Panc1 (cell line): ENCODE data around the gene TMEM87A.

Source experiments
- CTCF ChIP-seq: fragments of 450-650 bp; IDR thresholded peaks from 2 replicates; pipeline ENCODE4 v1.5.1; 2017; ENCODE audit warnings: mild to moderate bottlenecking
- REST ChIP-seq, 2 experiments: IDR thresholded peaks; 2 replicates each; pipeline ENCODE4 v1.6.1; 2011 to 2012; ENCODE audit warnings: low read depth in 2 of 2, control low read depth in 1 of 2, low read length in 1 of 2, mild to moderate bottlenecking in 1 of 2, moderate library complexity in 1 of 2; ENCODE audit not compliant: insufficient read depth in 1 of 2
- TCF7L2 ChIP-seq: IDR thresholded peaks from 2 replicates; pipeline ENCODE4 v1.6.1; 2011; ENCODE audit warnings: mild to moderate bottlenecking, low read depth, low read length, inconsistent platforms

GRCh38 chr15:42193383-42193782 is 79.8 kb downstream of the TMEM87A start:
- no peak for TF ChIP-seq CTCF
- TF ChIP-seq TCF7L2 = no peak
- TF ChIP-seq REST (IDR thresholded peaks at IDR 0.05; ENCODE audit: insufficient read depth in 1 of 2, low read depth in 2 of 2, low read length in 1 of 2) = no peak
